ENCODE measurements around the gene ASB13. TPM values are rescaled to one million over a fixed set of nuclear protein-coding genes. Genes with fewer than 3 reads are reported as not detected.

Gene ASB13
- total and polyA plus RNA-seq, 2 of the 13 experiments (the other 11 are each of a cell fraction or from before 2014, with no cell fraction given) = 9.3 to 15.4 TPM

- Histone ChIP-seq H2AFZ (ENCODE audit: low read length) (no peak overlapping the region), H3K27me3 (ENCODE audit: control insufficient read depth in 1 of 2, insufficient read depth in 2 of 2, low read length in 2 of 2) (no peaks in the 10 kb centered on the region), H3K27ac (ENCODE audit: extremely low read length, insufficient read depth, low read length) (no peak overlapping the region), H3K36me3 (replicated peaks in 1 of 2; ENCODE audit: control insufficient read depth in 1 of 2, insufficient read depth in 2 of 2, low read length in 2 of 2) (no peaks in the 10 kb centered on the region), H3K79me2 (ENCODE audit: insufficient read depth, low read length) (peaks cover 90% of the 10 kb centered on the region), H3K4me3 (replicated peaks in 1 of 3; ENCODE audit: insufficient read depth in 1 of 3, low read depth in 2 of 3, low read length in 3 of 3) (no peak overlapping the region), H4K20me1 (ENCODE audit: insufficient read depth, low read length) (no peaks in the 10 kb centered on the region; the same call in none of the 2 replicates), H3K4me1 (ENCODE audit: insufficient read depth, low read length) (peaks cover 21% of the 10 kb centered on the region), H3K4me2 (ENCODE audit: low read depth, low read length) (no peak overlapping the region), H3K9me3 (ENCODE audit: low read length) (no peaks in the 10 kb centered on the region), H3K9ac (ENCODE audit: insufficient read depth, low read depth, low read length) (no peak overlapping the region)
- POLR2A ChIA-PET = no interaction called here
- ATAC-seq (no peak), FAIRE-seq (no peak), DNase-seq (ENCODE audit: low spot score) (no peak)
- in situ Hi-C loops (cut with HindIII; ENCODE audit: extremely low pct_ligation_motif_present, low pct_unique_long_range_greater_than_20kb) (no loop called here), intact Hi-C loops (cut with micrococcal nuclease; ENCODE audit: unreplicated experiment) (no loop called here)
- 92% methylated on average over 4 of the region's 4 CpGs for WGBS (ENCODE audit: low lambda C conversion rate)
- CTCF ChIA-PET (ENCODE audit: low intra/inter-chr PET ratio, low total read pairs) = no interaction called here
- no TSS peak for BruUV-seq (replicated peaks)
- TF ChIP-seq ZNF777 (CRISPR knock-in tag; IDR thresholded peaks at IDR 0.05) = no peak
- TF ChIP-seq, protein P1, sequence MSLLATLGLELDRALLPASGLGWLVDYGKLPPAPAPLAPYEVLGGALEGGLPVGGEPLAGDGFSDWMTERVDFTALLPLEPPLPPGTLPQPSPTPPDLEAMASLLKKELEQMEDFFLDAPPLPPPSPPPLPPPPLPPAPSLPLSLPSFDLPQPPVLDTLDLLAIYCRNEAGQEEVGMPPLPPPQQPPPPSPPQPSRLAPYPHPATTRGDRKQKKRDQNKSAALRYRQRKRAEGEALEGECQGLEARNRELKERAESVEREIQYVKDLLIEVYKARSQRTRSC (CRISPR knock-in tag; IDR thresholded peaks at IDR 0.05; ENCODE audit: low read depth) = no peak
- TF ChIP-seq CEBPB (IDR thresholded peaks at IDR 0.05; ENCODE audit: borderline replicate concordance, low read depth, low read length) = no peak
- TF ChIP-seq EZH2 (conservative IDR thresholded peaks at IDR 0.05; ENCODE audit: low read depth, low read length) = no peak
- no peak for TF ChIP-seq SRSF4 (IDR thresholded peaks at IDR 0.05; ENCODE audit: low read depth, low read length, poor library complexity, severe bottlenecking)
- no peak for TF ChIP-seq AFF4 (CRISPR knock-in tag; IDR thresholded peaks at IDR 0.05)
- TF ChIP-seq SIX4 (CRISPR knock-in tag; IDR thresholded peaks at IDR 0.05) = no peak
- no peak for TF ChIP-seq ZNF24 (IDR thresholded peaks at IDR 0.05)
- no peak for TF ChIP-seq IRF1 (CRISPR knock-in tag; IDR thresholded peaks at IDR 0.05; ENCODE audit: low read depth)
- TF ChIP-seq ATF2 (CRISPR knock-in tag; IDR thresholded peaks at IDR 0.05) = no peak
- no peak for TF ChIP-seq TBL1XR1 (IDR thresholded peaks at IDR 0.05; ENCODE audit: borderline replicate concordance, low read length, partially characterized antibody)
- TF ChIP-seq CBX2 (IDR thresholded peaks at IDR 0.05; ENCODE audit: low read depth, low read length) = no peak
- TF ChIP-seq CBX2 (CRISPR knock-in tag; IDR thresholded peaks at IDR 0.05; ENCODE audit: low read depth) = no peak
- no peak for TF ChIP-seq ZNF280B (CRISPR knock-in tag; IDR thresholded peaks at IDR 0.05; ENCODE audit: borderline replicate concordance)
- TF ChIP-seq ZNF326 (CRISPR knock-in tag; IDR thresholded peaks at IDR 0.05; ENCODE audit: borderline replicate concordance) = no peak
- TF ChIP-seq KMT2A (CRISPR knock-in tag; IDR thresholded peaks at IDR 0.05) = no peak
- TF ChIP-seq ERF (CRISPR knock-in tag; IDR thresholded peaks at IDR 0.05) = no peak
These were observed 45.2 kb upstream of the ASB13 start for GRCh38 chr10:5711642-5712041.
